K562 (cell line): ENCODE measurements around the gene ASIC3. TPM values are rescaled to one million over a fixed set of nuclear protein-coding genes. Genes with fewer than 3 reads are reported as not detected.

Experiments
- ARHGAP35 ChIP-seq: fragments of 450-650 bp; IDR thresholded peaks from 2 replicates; pipeline ENCODE4 v1.6.1; 2018; ENCODE audit not compliant: partially characterized antibody
- C11orf30 ChIP-seq: fragments of 450-650 bp; IDR thresholded peaks from 2 replicates; pipeline ENCODE4 v1.6.1; 2016; ENCODE audit warnings: low read depth, mild to moderate bottlenecking
- CGGBP1 ChIP-seq: fragments of 250-450 bp; sonication (Bioruptor Pico); IDR thresholded peaks from 2 replicates; pipeline ENCODE4 v1.9.0; 2021; ENCODE audit warnings: mild to moderate bottlenecking
- DPF2 ChIP-seq: fragments of 450-650 bp; IDR thresholded peaks from 2 replicates; pipeline ENCODE4 v1.6.1; 2016
- LEF1 ChIP-seq: fragments of 450-650 bp; IDR thresholded peaks from 2 replicates; pipeline ENCODE4 v1.6.1; 2016; ENCODE audit warnings: mild to moderate bottlenecking
- MAZ ChIP-seq, 2 experiments: fragments of 450-650 bp in 1 of 2; sonication (generic) in 1 of 2; formaldehyde crosslinking; IDR thresholded peaks in 1 of 2; conservative IDR thresholded peaks in 1 of 2; 2 replicates each; pipeline versions ENCODE4 v1.4.0 to v1.5.0; 2020; ENCODE audit warnings: mild to moderate bottlenecking in 1 of 2, missing genetic modification reagents in 1 of 2
- NFE2L1 ChIP-seq: fragments of 450-650 bp; IDR thresholded peaks from 2 replicates; pipeline ENCODE4 v1.6.1; 2016; ENCODE audit warnings: missing genetic modification characterization, low read depth, mild to moderate bottlenecking, missing compliant biosample characterization, moderate library complexity, borderline replicate concordance
- RBM17 ChIP-seq: fragments of 200-400 bp; formaldehyde crosslinking; IDR thresholded peaks from 2 replicates; pipeline ENCODE4 v1.6.1; 2017; ENCODE audit warnings: low read depth, mild to moderate bottlenecking, low read length, borderline replicate concordance
- RUNX1 ChIP-seq: sonication (generic); IDR thresholded peaks from 2 replicates; pipeline ENCODE4 v1.6.1; 2016; ENCODE audit warnings: antibody characterized with exemption, low read depth
- SRF ChIP-seq, 2 experiments: fragments of 250-450, 450-650 bp in 1 of 2; sonication (Bioruptor Pico) in 1 of 2; sonication (generic) in 1 of 2; formaldehyde crosslinking; IDR thresholded peaks; 2 replicates each; pipeline versions ENCODE4 v1.5.0 to v1.5.1; 2020 to 2022; ENCODE audit warnings: mild to moderate bottlenecking in 1 of 2, missing genetic modification reagents in 1 of 2
- TOE1 ChIP-seq, 2 experiments: fragments of 450-650 bp in 1 of 2; sonication (generic) in 1 of 2; formaldehyde crosslinking in 1 of 2; IDR thresholded peaks; 2 replicates each; pipeline versions ENCODE4 v1.7.1 to v1.8.0; 2016 to 2022; ENCODE audit warnings: borderline replicate concordance in 2 of 2, mild to moderate bottlenecking in 2 of 2, antibody characterized with exemption in 1 of 2, inconsistent platforms in 1 of 2, low read depth in 1 of 2, missing genetic modification reagents in 1 of 2, moderate library complexity in 1 of 2
- ZBTB33 ChIP-seq: sonication (generic); formaldehyde crosslinking; IDR thresholded peaks from 2 replicates; pipeline ENCODE4 v1.8.1; 2023; ENCODE audit warnings: mild to moderate bottlenecking, missing genetic modification reagents
- ZFP30 ChIP-seq: fragments of 250-450 bp; sonication (Bioruptor Pico); IDR thresholded peaks from 2 replicates; pipeline ENCODE4 v1.8.0; 2022; ENCODE audit warnings: moderate library complexity, mild to moderate bottlenecking, inconsistent platforms, borderline replicate concordance
- ZSCAN32 ChIP-seq: fragments of 450-650 bp; formaldehyde crosslinking; IDR thresholded peaks from 2 replicates; pipeline ENCODE4 v1.4.0; 2020; ENCODE audit warnings: mild to moderate bottlenecking, moderate library complexity
- polyA plus RNA-seq, 8 experiments: library from polyadenylated mRNA; depleted of rRNA in 4 of 8; stranded (reverse) in 5 of 8; unstranded in 3 of 8; fragments of >200 nt; fragmentation: Nextera tagmentation in 2 of 8; fragmentation: Illumina TruSeq in 1 of 8; extraction: Ambion mirVana in 2 of 8; extraction: Trizol in 1 of 8; gene quantifications; 2 replicates each; pipeline versions ENCODE4 v1.2.1 to v1.2.3, GENCODE V29; 2011 to 2014; ENCODE audit warnings: inconsistent platforms in 1 of 8, missing spikeins in 1 of 8
- total RNA-seq, 7 experiments: library from RNA; depleted of rRNA in 6 of 7; stranded (reverse); fragments of >200 nt in 6 of 7; fragmentation: Illumina TruSeq in 2 of 7; extraction: Trizol in 2 of 7; gene quantifications; 2 replicates each; pipeline versions ENCODE4 v1.2.1 to v1.2.3, GENCODE V29; 2011 to 2021; ENCODE audit warnings: low replicate concordance in 1 of 7
- TF ChIP-seq, protein P1 (sequence below): fragments of 250-450 bp; sonication (Bioruptor Pico); IDR thresholded peaks from 2 replicates; pipeline ENCODE4 v1.8.0; 2021; ENCODE audit warnings: moderate library complexity, mild to moderate bottlenecking, inconsistent platforms
- TF ChIP-seq, protein P2 (sequence below): sonication (generic); formaldehyde crosslinking; IDR thresholded peaks from 2 replicates; pipeline ENCODE4 v1.9.0; 2022; ENCODE audit warnings: mild to moderate bottlenecking, missing genetic modification reagents
- TF ChIP-seq, protein P3 (sequence below): fragments of 450-650 bp; IDR thresholded peaks from 2 replicates; pipeline ENCODE4 v1.6.1; 2018; ENCODE audit not compliant: partially characterized antibody

The ASIC3 gene
- total and polyA plus RNA-seq, 9 of the 15 experiments (the other 6 are each of a cell fraction or from before 2014, with no cell fraction given): 0.11 to 5.0 (median 0.87) TPM

- peak; percentile 9; the same call in 1 of the 2 replicates for TF ChIP-seq ZBTB33 (CRISPR knock-in tag)
- no peak for TF ChIP-seq NFE2L1 (tag)
- TF ChIP-seq, protein P1, sequence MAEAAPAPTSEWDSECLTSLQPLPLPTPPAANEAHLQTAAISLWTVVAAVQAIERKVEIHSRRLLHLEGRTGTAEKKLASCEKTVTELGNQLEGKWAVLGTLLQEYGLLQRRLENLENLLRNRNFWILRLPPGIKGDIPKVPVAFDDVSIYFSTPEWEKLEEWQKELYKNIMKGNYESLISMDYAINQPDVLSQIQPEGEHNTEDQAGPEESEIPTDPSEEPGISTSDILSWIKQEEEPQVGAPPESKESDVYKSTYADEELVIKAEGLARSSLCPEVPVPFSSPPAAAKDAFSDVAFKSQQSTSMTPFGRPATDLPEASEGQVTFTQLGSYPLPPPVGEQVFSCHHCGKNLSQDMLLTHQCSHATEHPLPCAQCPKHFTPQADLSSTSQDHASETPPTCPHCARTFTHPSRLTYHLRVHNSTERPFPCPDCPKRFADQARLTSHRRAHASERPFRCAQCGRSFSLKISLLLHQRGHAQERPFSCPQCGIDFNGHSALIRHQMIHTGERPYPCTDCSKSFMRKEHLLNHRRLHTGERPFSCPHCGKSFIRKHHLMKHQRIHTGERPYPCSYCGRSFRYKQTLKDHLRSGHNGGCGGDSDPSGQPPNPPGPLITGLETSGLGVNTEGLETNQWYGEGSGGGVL: no peak
- TF ChIP-seq, protein P2, sequence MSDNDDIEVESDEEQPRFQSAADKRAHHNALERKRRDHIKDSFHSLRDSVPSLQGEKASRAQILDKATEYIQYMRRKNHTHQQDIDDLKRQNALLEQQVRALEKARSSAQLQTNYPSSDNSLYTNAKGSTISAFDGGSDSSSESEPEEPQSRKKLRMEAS (CRISPR knock-in tag): peak; percentile 16; the same call in 1 of the 2 replicates
- 0 out of 2 replicates have a peak, but pooled peaks have one; percentile 66 for TF ChIP-seq CGGBP1 (CRISPR knock-in tag)
- TF ChIP-seq MAZ (CRISPR knock-in tag; conservative IDR thresholded peaks at IDR 0.05 in 1 of 2, IDR thresholded peaks at IDR 0.05 in 1 of 2): peak; percentile 88 to 93
- no peak for TF ChIP-seq ARHGAP35
- no peak for TF ChIP-seq RBM17
- peak; percentile 100 for TF ChIP-seq DPF2
- TF ChIP-seq C11orf30: no peak; the same call in 1 of the 2 replicates
- peak; percentile 84 for TF ChIP-seq LEF1
- TF ChIP-seq RUNX1: peak; percentile 37; the same call in 1 of the 2 replicates
- TF ChIP-seq ZSCAN32 (CRISPR knock-in tag): peak; percentile 36; the same call in 1 of the 2 replicates
- peak in 1 of 2 experiments; percentile 71; a peak in 1 of 4 replicates for TF ChIP-seq SRF (CRISPR knock-in tag; IDR thresholded peaks at IDR 0.05)
- TF ChIP-seq ZFP30 (CRISPR knock-in tag): no peak
- TF ChIP-seq TOE1 (IDR thresholded peaks at IDR 0.05; ENCODE audit: borderline replicate concordance): peak; percentile 48; the same call in 1 of the 2 replicates
- no peak for TF ChIP-seq TOE1 (CRISPR knock-in tag; IDR thresholded peaks at IDR 0.05; ENCODE audit: borderline replicate concordance, low read depth)
- TF ChIP-seq, protein P3, sequence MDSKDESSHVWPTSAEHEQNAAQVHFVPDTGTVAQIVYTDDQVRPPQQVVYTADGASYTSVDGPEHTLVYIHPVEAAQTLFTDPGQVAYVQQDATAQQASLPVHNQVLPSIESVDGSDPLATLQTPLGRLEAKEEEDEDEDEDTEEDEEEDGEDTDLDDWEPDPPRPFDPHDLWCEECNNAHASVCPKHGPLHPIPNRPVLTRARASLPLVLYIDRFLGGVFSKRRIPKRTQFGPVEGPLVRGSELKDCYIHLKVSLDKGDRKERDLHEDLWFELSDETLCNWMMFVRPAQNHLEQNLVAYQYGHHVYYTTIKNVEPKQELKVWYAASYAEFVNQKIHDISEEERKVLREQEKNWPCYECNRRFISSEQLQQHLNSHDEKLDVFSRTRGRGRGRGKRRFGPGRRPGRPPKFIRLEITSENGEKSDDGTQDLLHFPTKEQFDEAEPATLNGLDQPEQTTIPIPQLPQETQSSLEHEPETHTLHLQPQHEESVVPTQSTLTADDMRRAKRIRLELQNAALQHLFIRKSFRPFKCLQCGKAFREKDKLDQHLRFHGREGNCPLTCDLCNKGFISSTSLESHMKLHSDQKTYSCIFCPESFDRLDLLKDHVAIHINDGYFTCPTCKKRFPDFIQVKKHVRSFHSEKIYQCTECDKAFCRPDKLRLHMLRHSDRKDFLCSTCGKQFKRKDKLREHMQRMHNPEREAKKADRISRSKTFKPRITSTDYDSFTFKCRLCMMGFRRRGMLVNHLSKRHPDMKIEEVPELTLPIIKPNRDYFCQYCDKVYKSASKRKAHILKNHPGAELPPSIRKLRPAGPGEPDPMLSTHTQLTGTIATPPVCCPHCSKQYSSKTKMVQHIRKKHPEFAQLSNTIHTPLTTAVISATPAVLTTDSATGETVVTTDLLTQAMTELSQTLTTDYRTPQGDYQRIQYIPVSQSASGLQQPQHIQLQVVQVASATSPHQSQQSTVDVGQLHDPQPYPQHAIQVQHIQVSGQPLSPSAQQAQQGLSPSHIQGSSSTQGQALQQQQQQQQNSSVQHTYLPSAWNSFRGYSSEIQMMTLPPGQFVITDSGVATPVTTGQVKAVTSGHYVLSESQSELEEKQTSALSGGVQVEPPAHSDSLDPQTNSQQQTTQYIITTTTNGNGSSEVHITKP: peak; percentile 76
These were observed 9.1 kb upstream of the ASIC3 start (continued) for GRCh38 chr7:151038951-151039849.
